Mammary epithelial cell (primary cell): ENCODE measurements around the gene LYZL4.

Source experiments
- EZH2 ChIP-seq: IDR thresholded peaks from 2 replicates; pipeline ENCODE4 v1.6.1; 2012; ENCODE audit warnings: low read length, inconsistent platforms, borderline replicate concordance
- TF ChIP-seq, protein P1 (sequence below), 2 donors: IDR thresholded peaks in 1 of 2; conservative IDR thresholded peaks in 1 of 2; 2 replicates each; pipeline ENCODE4 v1.5.1; 2011 to 2012; ENCODE audit warnings: inconsistent platforms in 2 of 2, low read length in 2 of 2, mild to moderate bottlenecking in 2 of 2, control low read depth in 1 of 2, low read depth in 1 of 2; ENCODE audit not compliant: insufficient read depth in 1 of 2; ENCODE audit errors: extremely low read depth in 1 of 2

DNA sequence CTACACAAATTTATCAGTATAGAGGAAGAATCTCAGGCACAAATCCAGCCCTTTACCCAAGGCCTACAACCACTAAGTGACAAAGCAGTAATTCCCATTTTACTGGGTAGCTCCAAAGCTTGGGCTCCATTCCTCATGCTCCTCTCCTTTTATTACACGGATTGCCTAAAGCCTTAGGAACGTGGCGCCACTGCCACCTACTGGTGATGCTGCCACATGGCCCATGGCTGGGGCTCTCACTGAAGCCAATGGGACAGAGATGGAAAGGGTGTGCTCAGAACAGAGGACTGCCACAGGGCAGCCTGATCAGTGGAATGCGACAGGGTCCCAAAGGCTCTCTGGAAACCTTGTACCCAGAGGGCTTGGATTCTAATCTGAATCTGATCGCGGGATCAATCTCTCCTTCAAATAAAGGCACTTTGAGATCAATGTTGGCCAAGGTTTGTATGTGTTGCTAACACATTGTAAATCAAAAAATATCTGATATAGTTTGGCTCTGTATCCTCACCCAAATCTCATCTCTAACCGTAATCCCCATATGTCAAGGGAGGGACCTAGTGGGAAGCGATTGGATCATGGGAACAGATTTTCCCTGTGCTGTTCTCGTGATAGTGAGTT, 33.5 kb upstream of the LYZL4 start:
- TF ChIP-seq, protein P1, sequence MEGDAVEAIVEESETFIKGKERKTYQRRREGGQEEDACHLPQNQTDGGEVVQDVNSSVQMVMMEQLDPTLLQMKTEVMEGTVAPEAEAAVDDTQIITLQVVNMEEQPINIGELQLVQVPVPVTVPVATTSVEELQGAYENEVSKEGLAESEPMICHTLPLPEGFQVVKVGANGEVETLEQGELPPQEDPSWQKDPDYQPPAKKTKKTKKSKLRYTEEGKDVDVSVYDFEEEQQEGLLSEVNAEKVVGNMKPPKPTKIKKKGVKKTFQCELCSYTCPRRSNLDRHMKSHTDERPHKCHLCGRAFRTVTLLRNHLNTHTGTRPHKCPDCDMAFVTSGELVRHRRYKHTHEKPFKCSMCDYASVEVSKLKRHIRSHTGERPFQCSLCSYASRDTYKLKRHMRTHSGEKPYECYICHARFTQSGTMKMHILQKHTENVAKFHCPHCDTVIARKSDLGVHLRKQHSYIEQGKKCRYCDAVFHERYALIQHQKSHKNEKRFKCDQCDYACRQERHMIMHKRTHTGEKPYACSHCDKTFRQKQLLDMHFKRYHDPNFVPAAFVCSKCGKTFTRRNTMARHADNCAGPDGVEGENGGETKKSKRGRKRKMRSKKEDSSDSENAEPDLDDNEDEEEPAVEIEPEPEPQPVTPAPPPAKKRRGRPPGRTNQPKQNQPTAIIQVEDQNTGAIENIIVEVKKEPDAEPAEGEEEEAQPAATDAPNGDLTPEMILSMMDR (conservative IDR thresholded peaks at IDR 0.05 in 1 of 2, IDR thresholded peaks at IDR 0.05 in 1 of 2; ENCODE audit: extremely low read depth in 1 of 2, insufficient read depth in 1 of 2, low read depth in 1 of 2, low read length in 2 of 2): peak; percentile 99
- TF ChIP-seq EZH2: no peak
